ENCODE measurements around the gene DCD. TPM values are rescaled to one million over a fixed set of nuclear protein-coding genes. Genes with fewer than 3 reads are reported as not detected.

DCD gene
- total RNA-seq = not detected

- no peak within 1 kb of the TSS for H3K27ac Mint-ChIP-seq
- no peak within 1 kb of the TSS for H3K4me3 Mint-ChIP-seq
- H3K9me3 Mint-ChIP-seq = no peaks in the 10 kb centered on the region
- DNase-seq (ENCODE audit: low spot score) = no peak
- H3K36me3 Mint-ChIP-seq = no peaks in the 10 kb centered on the region
- peaks cover 34 to 42% of the 10 kb centered on the region in 2 donors for H3K27me3 Mint-ChIP-seq
- ATAC-seq = no peak
- no peaks in the 10 kb centered on the region for H3K4me1 Mint-ChIP-seq (ENCODE audit: low read depth in 2 of 2)
These were observed at the start of gene DCD for GRCh38 chr12:54648265-54648664. Gene DCD, minus strand, starts transcription at chr12:54648365. Its CDS starts 62 bp downstream, at chr12:54648303.

- peaks cover 33 to 47% of the 10 kb centered on the region in 2 donors for H3K27me3 Mint-ChIP-seq
- H3K4me1 Mint-ChIP-seq (ENCODE audit: low read depth in 2 of 2) = no peaks in the 10 kb centered on the region
- no peaks in the 10 kb centered on the region for H3K36me3 Mint-ChIP-seq
- DNase-seq (ENCODE audit: low spot score) (no peak), ATAC-seq (no peak)
- H3K27ac Mint-ChIP-seq = no peak overlapping the region
- H3K9me3 Mint-ChIP-seq = no peaks in the 10 kb centered on the region
- H3K4me3 Mint-ChIP-seq = no peak overlapping the region
These were observed 49.7 kb upstream of the DCD start for GRCh38 chr12:54697851-54698250.

- ATAC-seq (no peak), DNase-seq (ENCODE audit: low spot score) (no peak)
- Mint-ChIP-seq H3K9me3 (no peaks in the 10 kb centered on the region), H3K27me3 (peaks cover 39 to 59% of the 10 kb centered on the region in 2 donors), H3K4me3 (no peak overlapping the region), H3K36me3 (no peaks in the 10 kb centered on the region), H3K27ac (no peak overlapping the region), H3K4me1 (ENCODE audit: low read depth in 2 of 2) (no peaks in the 10 kb centered on the region)
These were observed 44.2 kb upstream of the DCD start for GRCh38 chr12:54692353-54692752.

GRCh38 chr12:54689984-54690383 is 41.8 kb upstream of the DCD start:
- Mint-ChIP-seq H3K27ac (no peak overlapping the region), H3K9me3 (no peaks in the 10 kb centered on the region), H3K4me1 (ENCODE audit: low read depth in 2 of 2) (no peaks in the 10 kb centered on the region), H3K36me3 (no peaks in the 10 kb centered on the region), H3K27me3 (peaks cover 36 to 60% of the 10 kb centered on the region in 2 donors), H3K4me3 (no peak overlapping the region)
- ATAC-seq = no peak
- DNase-seq (ENCODE audit: low spot score) = no peak

GRCh38 chr12:54689034-54689372 is 40.8 kb upstream of the DCD start:
- Mint-ChIP-seq H3K27me3 (peaks cover 44 to 67% of the 10 kb centered on the region in 2 donors), H3K9me3 (no peaks in the 10 kb centered on the region), H3K4me3 (no peak overlapping the region), H3K27ac (no peak overlapping the region), H3K4me1 (ENCODE audit: low read depth in 2 of 2) (peaks cover 0 to 4% of the 10 kb centered on the region in 2 donors), H3K36me3 (no peaks in the 10 kb centered on the region)
- DNase-seq (ENCODE audit: low spot score) (no peak), ATAC-seq (no peak)

- H3K4me1 Mint-ChIP-seq (ENCODE audit: low read depth in 2 of 2) = peaks cover 0 to 4% of the 10 kb centered on the region in 2 donors
- no peak overlapping the region for H3K27ac Mint-ChIP-seq
- ATAC-seq = no peak
- no peaks in the 10 kb centered on the region for H3K36me3 Mint-ChIP-seq
- no peak overlapping the region for H3K4me3 Mint-ChIP-seq
- no peak for DNase-seq (ENCODE audit: low spot score)
- peaks cover 45 to 67% of the 10 kb centered on the region in 2 donors for H3K27me3 Mint-ChIP-seq
- no peaks in the 10 kb centered on the region for H3K9me3 Mint-ChIP-seq
These were observed 40.3 kb upstream of the DCD start for GRCh38 chr12:54688309-54689033.

GRCh38 chr12:54684636-54685630 is 36.8 kb upstream of the DCD start:
- H3K27ac Mint-ChIP-seq = no peak overlapping the region
- ATAC-seq = no peak
- H3K4me3 Mint-ChIP-seq = no peak overlapping the region
- no peaks in the 10 kb centered on the region for H3K9me3 Mint-ChIP-seq
- H3K4me1 Mint-ChIP-seq (ENCODE audit: low read depth in 2 of 2) = peaks cover 0 to 4% of the 10 kb centered on the region in 2 donors
- H3K27me3 Mint-ChIP-seq = peaks cover 52 to 68% of the 10 kb centered on the region in 2 donors
- H3K36me3 Mint-ChIP-seq = no peaks in the 10 kb centered on the region
- no peak for DNase-seq (ENCODE audit: low spot score)

- no peak overlapping the region for H3K27ac Mint-ChIP-seq
- no peak for ATAC-seq
- peaks cover 50 to 77% of the 10 kb centered on the region in 2 donors for H3K27me3 Mint-ChIP-seq
- no peaks in the 10 kb centered on the region for H3K9me3 Mint-ChIP-seq
- no peak overlapping the region for H3K4me3 Mint-ChIP-seq
- DNase-seq (ENCODE audit: low spot score) = no peak
- H3K4me1 Mint-ChIP-seq (ENCODE audit: low read depth in 2 of 2) = peaks cover 0 to 4% of the 10 kb centered on the region in 2 donors
- no peaks in the 10 kb centered on the region for H3K36me3 Mint-ChIP-seq
These were observed 35.2 kb upstream of the DCD start for GRCh38 chr12:54683398-54683797.

GRCh38 chr12:54682674-54683073 is 34.5 kb upstream of the DCD start:
- H3K36me3 Mint-ChIP-seq = no peaks in the 10 kb centered on the region
- H3K4me1 Mint-ChIP-seq (ENCODE audit: low read depth in 2 of 2) = peaks cover 0 to 4% of the 10 kb centered on the region in 2 donors
- peaks cover 50 to 77% of the 10 kb centered on the region in 2 donors for H3K27me3 Mint-ChIP-seq
- no peak overlapping the region for H3K4me3 Mint-ChIP-seq
- ATAC-seq (no peak), DNase-seq (ENCODE audit: low spot score) (no peak)
- H3K27ac Mint-ChIP-seq = no peak overlapping the region
- no peaks in the 10 kb centered on the region for H3K9me3 Mint-ChIP-seq

GRCh38 chr12:54680374-54680773 is 32.2 kb upstream of the DCD start:
- ATAC-seq = peak; percentile 53 to 61
- H3K4me1 Mint-ChIP-seq (ENCODE audit: low read depth in 2 of 2) = peaks cover 0 to 4% of the 10 kb centered on the region in 2 donors
- H3K9me3 Mint-ChIP-seq = no peaks in the 10 kb centered on the region
- no peak for DNase-seq (ENCODE audit: low spot score)
- H3K27ac Mint-ChIP-seq = no peak overlapping the region
- no peak overlapping the region for H3K4me3 Mint-ChIP-seq
- no peaks in the 10 kb centered on the region for H3K36me3 Mint-ChIP-seq
- H3K27me3 Mint-ChIP-seq = peaks cover 47 to 69% of the 10 kb centered on the region in 2 donors

- H3K9me3 Mint-ChIP-seq = no peaks in the 10 kb centered on the region
- peaks cover 29 to 47% of the 10 kb centered on the region in 2 donors for H3K27me3 Mint-ChIP-seq
- DNase-seq (ENCODE audit: low spot score) (no peak), ATAC-seq (no peak)
- no peak overlapping the region for H3K4me3 Mint-ChIP-seq
- no peaks in the 10 kb centered on the region for H3K4me1 Mint-ChIP-seq (ENCODE audit: low read depth in 2 of 2)
- H3K36me3 Mint-ChIP-seq = no peaks in the 10 kb centered on the region
- H3K27ac Mint-ChIP-seq = no peak overlapping the region
These were observed 30.0 kb upstream of the DCD start for GRCh38 chr12:54678131-54678530.

GRCh38 chr12:54667945-54668344 is 19.8 kb upstream of the DCD start:
- no peaks in the 10 kb centered on the region for H3K36me3 Mint-ChIP-seq
- no peaks in the 10 kb centered on the region for H3K4me1 Mint-ChIP-seq (ENCODE audit: low read depth in 2 of 2)
- no peaks in the 10 kb centered on the region for H3K9me3 Mint-ChIP-seq
- no peak for DNase-seq (ENCODE audit: low spot score)
- H3K27ac Mint-ChIP-seq = no peak overlapping the region
- no peak overlapping the region for H3K4me3 Mint-ChIP-seq
- peaks cover 22 to 47% of the 10 kb centered on the region in 2 donors for H3K27me3 Mint-ChIP-seq
- no peak for ATAC-seq

GRCh38 chr12:54666008-54666407 is 17.8 kb upstream of the DCD start:
- no peaks in the 10 kb centered on the region for H3K9me3 Mint-ChIP-seq
- peaks cover 17 to 39% of the 10 kb centered on the region in 2 donors for H3K27me3 Mint-ChIP-seq
- H3K4me1 Mint-ChIP-seq (ENCODE audit: low read depth in 2 of 2) = no peaks in the 10 kb centered on the region
- H3K36me3 Mint-ChIP-seq = no peaks in the 10 kb centered on the region
- DNase-seq (ENCODE audit: low spot score) = no peak
- no peak for ATAC-seq
- no peak overlapping the region for H3K4me3 Mint-ChIP-seq
- H3K27ac Mint-ChIP-seq = no peak overlapping the region
